ENCODE measurements around the gene CFAP299.
A peak's percentile ranks its signal among the peaks of the same experiment; 100 is the strongest.
"Not testable (repeated sequence)": the region's sequence is repeated elsewhere in the genome, so short reads cannot be mapped to it uniquely, and the experiment has no call there.

Gene CFAP299

DNA sequence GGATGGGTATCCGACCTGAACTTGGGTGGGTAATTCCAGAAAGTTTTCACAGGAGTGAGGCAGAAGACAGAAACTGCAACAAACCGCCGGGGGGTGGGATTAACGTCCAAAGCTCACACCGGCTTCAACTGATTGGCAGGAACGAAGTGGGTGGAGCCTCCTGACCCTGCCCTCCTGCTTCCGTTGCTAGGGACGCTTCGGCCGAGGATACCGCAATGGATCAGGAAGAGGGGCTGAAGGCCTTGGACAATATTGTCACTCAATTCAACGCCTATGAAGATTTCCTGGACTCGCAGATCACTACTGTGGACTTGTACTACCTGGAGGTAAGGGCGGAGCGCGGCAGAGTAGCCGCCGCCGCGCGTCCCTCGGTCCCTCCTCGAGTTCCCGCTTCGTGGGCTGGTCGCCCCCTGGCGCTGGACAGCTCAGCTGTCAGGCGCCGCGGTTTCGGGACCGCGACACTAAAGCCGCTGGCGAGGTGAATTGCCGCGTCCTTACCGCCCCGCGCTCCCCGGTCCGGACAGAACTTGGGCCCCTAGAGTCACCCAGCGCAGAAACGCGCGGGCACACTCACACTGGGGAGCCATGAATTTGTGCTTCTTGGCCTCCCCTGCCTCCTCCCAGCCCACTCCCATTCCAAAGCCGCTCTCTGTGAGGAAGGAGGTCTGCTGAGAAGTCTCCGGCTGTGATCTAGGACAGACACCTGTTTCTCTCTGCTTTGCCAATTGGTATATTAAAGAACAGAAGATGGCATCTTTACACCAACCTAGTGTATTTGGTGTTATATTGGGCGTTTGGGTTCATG lies at the start of gene CFAP299:
Gene CFAP299 (plus strand): TSS at position 177 of the 805 bp plus-strand sequence.
- peak; percentile 91 for DNase-seq

DNA sequence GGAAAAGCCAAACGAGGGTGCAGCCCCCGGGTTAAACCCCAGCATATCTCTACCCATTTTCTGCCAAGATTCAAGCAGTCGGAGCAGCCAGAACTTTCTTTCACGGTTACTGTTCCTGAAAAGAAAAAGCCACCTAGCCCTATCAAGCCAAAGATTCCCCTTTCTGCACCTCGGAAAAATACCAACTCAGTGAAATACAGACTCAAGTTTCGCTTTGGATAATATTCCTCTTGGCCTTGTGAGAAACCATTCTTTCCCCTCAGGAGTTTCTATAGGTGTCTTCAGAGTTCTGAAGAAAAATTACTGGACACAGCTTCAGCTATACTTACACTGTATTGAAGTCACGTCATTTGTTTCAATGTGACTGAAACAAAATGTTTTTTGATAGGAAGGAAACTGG lies 49.1 kb upstream of the CFAP299 start:
- no peak for DNase-seq

DNA sequence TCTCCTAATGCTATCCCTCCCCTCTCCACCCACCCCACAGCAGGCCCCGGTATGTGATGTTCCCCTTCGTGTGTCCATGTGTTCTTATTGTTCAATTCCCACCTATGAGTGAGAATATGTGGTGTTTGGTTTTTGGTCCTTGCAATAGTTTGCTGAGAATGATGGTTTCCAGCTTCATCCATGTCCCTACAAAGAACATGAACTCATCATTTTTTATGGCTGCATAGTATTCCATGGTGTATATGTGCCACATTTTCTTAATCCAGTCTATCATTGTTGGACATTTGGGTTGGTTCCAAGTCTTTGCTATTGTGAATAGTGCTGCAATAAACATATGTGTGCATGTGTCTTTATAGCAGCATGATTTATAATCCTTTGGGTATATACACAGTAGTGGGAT lies 44.9 kb upstream of the CFAP299 start:
- DNase-seq, result not testable (repeated sequence)

DNA sequence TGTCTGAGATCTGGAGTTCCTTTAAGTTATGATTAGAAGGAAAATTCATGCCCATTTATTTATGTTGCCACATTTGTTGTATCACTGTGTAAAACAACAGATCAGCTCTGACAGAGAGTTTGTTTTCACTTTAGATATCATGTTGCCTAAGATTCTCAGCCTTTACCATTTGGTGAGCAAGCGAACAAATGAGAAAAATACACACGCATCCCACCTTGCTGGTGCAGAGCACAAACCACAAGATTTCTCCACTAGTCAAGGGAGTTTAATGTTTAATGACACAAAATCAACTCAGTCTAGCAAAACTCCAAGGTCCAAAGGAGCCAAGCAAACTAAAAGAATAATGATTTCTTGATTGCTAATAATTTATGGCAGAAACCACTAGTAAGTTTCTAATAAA lies 41.3 kb upstream of the CFAP299 start:
- DNase-seq, result no peak

DNA sequence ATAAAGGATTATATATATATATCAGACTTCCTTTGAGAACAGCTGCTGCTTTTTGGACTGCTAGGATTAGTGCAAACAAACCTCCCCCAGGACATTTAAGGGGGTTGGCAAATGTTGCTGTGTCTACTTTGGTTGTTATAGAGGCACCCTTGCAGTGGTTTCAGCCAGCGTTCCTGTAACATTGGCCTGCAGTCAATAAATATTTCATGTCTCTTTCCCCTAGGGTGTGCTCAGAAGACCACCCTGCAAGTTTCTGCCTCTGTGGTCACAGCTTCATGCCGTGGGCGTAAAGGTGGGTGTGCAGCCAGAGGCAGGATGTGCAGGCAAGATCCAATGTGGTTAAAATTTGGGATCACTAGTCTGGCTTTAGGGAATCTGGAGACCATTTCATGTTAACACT lies 40.2 kb upstream of the CFAP299 start:
- DNase-seq, result peak; percentile 83

DNA sequence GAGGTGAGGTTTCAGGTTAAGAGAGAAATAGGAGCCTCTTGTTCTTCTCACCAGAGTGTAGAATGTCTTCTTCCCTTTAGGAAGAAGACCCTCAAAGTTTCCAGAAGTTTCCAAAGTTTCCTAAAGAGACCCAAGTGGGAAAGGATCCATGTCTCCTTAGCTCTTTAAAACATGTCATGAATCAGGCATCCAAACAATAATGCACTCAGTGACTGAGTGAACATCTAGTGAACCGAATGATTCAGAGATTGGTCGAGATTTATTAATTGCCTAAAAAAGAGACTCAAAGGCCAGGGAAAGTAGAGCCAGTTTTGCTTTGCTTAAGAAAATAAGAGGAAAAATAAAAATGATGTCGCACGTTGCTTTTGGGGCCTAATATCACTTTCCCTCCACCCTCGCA lies 39.7 kb upstream of the CFAP299 start:
- peak; percentile 70 for DNase-seq

DNA sequence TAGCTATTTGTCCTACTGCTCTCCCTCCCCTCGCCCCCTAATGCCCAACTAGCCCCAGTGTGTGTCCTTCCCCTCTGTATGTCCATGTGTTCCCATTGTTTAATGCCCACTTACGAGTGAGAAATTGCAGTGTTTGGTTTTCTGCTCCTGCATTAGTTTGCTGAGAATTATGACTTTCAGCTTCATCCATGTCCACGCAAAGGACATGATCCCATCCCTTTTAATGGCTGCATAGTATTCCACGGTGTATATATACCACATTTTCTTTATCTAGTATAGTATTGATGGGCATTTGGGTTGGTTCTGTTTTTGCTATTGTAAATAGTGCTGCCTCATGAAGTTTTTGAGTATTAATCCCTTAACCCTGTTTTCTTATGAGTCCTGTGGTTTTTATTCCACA lies 33.6 kb upstream of the CFAP299 start:
- no peak for DNase-seq

DNA sequence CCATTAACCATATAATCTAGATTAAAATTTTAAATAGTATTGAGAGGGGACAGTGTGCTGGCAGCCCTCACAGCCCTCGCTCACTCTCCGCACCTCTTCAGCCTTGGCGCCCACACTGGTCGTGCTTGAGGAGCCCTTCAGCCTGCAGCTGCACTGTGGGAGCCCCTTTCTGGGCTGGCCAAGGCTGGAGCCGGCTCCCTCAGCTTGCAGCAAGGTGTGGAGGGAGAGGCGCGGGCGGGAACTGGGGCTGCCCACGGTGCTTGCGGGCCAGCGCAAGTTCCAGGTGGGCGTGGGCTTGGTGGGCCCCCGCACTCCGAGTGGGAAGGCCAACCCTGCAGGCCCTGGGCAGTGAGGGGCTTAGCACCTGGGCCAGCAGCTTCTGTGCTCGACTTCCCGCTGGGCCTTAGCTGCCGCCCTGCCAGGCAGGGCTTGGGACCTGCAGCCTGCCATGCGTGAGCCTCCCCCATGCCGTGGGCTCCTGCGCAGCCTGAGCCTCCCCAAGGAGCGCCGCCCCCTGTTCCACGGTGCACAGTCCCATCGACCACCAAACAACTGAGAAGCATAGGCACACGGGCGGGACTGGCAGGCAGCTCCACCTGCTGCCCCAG lies 32.8 kb upstream of the CFAP299 start:
- DNase-seq, result no peak

DNA sequence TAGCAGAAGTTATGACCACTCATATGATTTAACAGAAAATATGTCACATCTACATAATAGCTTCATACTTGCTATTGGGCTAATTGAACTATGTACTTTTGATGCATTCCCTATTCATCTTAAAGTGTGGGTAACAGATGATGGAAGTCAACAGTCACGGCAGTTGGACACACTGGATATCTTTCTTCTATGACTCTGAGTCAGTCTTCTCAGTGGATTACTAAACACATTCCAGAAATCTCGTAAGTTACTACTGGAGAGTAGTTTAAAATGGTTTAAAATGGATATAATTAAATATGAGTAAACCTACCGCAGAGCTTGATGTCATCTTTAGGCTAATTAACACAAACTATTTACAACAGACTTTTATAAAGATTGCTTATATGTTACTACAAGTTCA lies 30.1 kb upstream of the CFAP299 start:
- DNase-seq, result peak; percentile 91

DNA sequence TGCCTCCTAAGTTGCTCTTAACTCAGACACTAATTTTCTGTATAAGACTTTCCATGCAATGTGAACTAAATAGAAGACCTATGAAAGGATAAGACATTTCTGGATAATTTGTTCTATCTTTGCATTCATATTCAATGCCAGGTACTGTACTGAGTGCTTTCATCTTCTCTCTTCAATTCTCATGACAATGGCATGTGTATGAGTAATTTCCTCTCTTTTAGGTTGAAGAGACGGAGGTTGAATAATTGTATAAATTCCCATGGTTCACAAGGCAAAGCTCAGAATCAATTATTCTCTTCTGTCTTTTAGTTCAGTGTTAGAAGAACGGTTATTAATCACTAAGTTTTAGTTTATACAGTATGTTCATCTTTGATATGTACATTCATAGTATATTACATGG lies 29.3 kb upstream of the CFAP299 start:
- peak; percentile 75 for DNase-seq

DNA sequence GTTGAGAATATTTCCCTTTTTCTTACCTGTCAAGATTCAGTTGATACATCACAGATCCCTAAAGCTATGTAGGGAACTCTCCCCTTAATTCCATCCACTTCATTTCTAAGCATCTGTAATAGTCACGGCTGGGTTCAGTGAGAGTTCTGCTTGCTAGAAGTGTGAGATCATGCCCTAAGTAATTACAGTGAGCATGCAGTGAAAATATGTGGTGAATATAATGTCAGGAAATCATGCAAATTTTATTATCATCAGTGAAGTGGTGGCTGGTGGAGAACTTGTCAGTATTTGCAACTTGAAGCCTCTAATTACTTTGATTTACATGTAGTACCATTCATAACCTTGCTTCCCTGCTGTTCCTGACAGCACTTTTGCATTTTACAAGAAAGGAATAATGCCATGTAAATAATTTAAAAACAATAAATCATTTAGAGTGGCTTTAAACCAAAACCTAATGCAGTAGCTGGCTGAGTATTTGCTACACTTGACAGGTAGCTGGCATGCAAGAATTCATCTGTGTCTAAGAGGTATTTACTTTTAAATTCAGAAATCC lies 28.3 kb upstream of the CFAP299 start:
- peak; percentile 89 for DNase-seq

DNA sequence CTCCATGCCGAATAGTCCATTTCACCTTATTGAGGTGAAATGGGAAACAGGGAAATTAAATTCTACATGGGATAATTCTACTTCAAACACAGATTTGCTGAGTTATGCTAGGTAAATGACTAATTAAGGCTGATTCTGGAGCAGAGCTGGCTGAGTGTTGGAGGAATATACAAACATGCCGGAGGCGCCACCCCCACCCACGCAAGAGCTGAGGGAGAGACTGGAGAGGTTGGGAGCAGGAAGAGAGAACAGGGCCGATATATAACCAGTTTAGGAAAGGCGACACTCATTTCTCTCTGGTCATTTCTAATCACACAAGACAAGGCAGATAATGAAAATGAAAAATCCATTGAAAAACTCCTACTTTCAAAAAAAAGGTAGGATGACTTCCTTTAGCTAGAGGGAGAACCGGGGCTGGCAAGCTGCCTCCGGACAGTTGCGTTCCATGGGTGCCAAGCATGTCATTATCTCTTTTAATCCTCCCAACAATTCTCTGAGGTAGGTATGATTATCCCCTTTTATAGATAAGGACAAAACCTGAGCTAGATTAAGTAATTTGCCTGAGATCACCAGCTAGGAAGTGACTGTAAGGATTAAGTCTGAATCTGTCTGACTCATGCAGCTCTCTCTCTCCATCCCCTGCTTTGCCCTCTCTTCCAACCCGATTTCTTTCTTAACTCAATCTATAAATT lies 27.6 kb upstream of the CFAP299 start:
- peak; percentile 78 for DNase-seq

DNA sequence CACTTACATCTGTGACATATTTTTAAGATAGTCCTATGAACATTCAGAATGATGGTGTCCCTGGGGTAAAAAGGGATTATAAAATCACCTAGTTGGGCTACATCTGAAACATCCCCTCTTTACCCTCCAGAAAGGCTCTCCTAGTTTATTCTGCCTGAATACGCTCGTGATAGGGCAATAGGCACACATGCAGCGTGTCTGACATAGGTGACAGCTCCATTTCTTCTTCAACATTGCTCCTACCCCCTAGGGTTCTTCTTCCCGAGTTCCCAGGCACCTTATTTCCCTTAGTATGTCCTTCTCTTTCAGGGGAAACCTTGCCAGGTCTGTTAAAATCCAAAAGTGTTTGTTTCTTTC lies 27.1 kb upstream of the CFAP299 start:
- DNase-seq, result no peak

DNA sequence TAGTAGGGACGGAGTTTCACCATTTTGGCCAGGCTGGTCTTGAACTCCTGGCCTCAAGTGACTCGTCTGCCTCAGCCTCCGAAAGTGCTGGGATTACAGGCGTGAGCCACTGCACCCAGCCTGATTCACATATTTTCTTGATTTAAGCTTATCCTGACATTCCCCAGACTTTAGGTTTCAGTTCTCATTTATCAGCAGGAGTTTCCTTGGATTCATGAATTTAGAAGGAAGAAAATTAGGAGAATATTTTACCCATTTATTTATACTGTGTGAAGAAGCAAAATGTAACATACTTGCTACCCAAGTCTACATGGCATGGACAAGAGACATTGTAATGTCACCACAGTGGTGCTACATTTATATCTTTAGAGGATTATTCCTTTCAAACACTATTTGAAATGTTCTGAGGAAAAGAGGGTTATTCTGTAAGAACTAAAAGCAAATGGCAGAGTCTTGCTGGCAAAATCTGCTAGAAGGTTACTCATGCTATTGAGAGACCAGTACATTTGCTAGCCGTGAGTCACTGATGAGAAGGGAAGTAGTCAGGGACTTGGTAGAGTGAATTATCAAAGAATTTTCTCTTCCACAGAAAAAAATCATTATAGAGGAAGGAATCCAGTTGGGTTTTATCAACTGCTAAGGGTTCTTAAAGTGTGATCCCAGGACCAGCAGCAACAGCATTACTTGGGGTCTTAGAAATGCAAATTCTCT lies 26.1 kb upstream of the CFAP299 start:
- peak; percentile 96 for DNase-seq

DNA sequence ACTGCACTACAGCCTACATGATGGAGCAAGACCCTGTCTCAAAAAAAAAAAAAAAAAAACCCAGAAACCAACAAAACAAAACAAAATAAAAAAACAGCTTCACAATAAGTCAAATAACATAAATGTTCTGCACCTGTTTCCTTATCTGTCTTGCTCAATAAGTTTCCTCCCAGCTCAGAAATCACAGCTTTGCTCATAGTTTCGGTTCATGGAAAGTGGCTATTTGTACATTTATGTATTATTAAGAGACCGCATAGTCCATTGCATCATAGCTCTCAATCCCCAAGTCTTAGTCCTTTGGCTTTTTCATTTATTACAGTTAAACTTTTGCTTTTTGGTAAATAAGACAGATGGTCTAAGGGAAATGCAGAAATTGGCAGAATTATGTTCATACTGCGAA lies 24.4 kb upstream of the CFAP299 start:
- DNase-seq, result no peak

DNA sequence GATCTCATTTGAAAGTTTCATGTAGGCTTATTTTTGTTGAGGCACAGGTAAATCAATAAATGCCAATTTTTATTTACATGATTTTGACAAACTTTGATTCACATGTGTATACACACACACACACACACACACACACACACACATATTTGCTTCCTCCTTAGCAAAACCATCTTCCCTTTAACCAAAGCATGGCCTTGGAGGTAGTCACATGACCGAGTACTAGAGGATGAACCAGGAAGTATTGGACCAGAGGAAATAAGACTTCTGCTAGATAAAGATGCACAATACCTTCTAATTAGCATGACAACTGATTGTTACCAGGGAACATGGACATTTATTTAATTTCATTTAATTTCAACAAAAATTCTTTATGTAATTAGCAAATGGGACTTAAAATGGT lies 23.4 kb upstream of the CFAP299 start:
- no peak for DNase-seq

DNA sequence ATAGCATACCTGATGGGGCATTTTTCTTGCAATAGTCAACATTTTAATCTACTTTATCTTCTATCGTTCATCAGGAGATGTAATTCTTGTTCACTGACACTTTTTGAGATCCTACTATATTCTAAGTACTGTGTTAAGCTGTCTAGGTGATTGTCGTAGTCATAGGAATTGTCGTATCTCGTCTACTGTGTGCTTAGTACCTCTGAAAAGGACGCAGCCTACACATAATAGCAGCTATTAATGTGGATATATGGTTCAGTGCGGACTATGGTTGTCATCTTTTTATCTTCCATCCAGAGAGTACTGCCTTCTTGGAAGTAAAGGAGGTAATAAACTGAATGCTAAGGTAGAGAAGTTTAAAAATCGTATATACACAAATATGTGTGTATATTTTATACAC lies 21.9 kb upstream of the CFAP299 start:
- no peak for DNase-seq

DNA sequence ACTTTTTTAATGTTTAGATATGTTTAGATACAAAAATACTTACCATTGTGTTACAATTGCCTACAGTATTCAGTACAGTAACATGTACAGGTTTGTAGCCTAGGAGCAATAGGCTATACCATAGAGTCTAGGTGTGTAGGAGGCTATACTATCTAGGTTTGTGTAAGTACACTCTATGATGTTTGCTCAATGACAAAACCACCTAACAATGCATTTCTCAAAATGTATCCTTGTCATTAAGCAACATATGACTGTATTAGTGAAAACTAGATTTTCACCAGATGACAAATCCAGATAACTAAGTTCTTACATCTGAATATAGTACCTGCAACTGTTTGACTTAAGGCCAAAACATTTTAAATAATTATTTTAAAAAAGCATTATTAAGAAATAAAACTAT lies 19.7 kb upstream of the CFAP299 start:
- DNase-seq, result not testable (repeated sequence)

DNA sequence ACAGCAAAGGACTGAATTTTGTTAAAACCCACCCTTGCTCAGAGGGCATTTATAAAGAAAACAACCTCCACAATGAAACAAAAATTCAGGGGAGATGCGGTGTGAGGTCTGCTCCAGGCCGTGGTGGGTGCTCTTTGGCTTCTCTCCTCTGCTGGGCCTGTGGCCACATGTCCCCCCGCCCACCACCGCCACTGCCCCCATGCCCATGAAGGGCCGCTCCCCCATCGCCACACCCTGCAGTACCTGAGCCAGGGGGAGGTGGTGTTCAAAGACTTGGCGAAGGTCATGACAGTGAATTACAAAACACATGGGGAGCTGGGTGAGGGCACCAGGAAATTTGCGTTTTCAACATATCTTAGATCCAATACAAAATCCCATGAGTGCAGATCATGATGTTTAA lies 14.2 kb upstream of the CFAP299 start:
- DNase-seq, result no peak

DNA sequence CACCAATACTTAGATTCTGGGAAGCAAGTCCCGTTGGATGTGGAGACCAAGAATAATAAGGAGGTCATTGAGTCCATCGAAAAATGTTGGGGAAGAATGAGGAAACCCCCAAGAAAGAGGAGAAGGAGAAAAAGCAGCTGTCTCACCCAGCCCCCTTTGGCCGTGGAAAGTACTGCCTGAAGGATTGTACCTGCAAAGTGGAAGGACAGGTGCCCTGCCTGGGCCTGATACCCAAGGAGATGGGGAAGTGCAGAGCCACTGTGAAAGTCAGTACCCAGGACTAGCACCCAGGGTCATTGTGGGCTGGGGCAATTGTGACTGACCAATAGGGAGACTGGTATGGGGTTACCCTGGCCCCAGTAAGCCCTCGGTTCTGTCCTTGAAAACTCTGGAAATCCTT lies 13.8 kb upstream of the CFAP299 start:
- no peak for DNase-seq

DNA sequence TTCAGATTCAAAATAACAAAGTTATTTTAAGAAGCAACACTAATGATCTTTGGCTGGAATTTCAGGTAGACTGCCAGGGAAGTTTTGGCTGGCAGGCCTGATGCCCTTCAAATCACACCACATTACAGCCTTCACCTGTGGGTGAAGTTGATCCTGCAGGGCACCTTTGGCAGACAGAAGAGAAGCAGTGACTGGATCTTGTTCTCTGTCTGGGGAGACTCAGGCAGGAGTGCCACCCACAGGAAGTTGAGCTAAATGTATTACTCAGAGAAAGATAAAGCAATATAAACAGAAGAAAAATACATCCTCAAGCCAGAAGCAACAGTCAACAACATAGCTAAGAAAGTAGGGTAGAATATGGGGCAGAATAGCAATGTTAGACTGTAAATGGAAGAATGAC lies 12.8 kb upstream of the CFAP299 start:
- DNase-seq, result peak; percentile 60

DNA sequence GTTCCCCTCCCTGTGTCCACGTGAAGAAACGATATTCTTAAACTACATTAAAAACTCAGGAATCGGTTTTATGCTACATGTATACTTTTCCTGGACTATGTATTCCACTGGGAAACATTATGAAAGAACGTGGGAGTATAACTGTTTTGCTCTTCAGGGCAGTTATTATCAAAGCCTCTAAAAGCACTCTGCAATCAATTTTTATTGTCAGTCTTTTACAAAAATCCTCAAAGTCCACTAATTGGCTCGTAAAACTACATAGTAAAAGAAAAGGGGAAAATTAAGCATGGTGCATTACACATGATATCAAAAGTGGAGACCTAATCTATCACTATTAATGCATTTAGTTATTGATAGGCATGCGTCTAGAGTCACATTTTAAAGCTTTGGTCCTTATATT lies 11.4 kb upstream of the CFAP299 start:
- DNase-seq, result no peak

DNA sequence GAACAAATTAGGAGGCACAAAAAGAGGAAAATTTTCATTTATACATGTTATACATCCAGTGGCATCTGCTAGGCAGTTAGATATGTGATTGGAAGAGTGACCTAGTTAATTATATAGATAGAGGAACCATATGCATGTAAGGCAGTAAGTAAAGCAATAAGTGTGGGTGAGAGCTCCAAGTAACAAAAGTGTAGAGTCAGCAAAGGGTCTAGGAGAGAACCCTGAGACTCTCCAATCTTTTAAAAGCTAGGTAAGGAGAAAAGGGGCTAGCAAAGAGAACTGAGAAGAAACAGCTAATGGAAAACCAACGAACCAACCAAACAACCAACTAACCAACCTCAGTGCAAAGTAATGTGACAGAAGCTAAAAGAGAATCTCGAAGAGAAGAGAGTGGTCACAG lies 3.8 kb upstream of the CFAP299 start:
- no peak for DNase-seq

All from fibroblast of skin of right biceps (primary cell).